IgD-negative memory B cell (primary cell): ENCODE measurements around the gene CTNND1. TPM values are rescaled to one million over a fixed set of nuclear protein-coding genes. Genes with fewer than 3 reads are reported as not detected.
"Not testable (repeated sequence)": the region's sequence is repeated elsewhere in the genome, so short reads cannot be mapped to it uniquely, and the experiment has no call there.

Source experiments
- H3K27ac Mint-ChIP-seq, 3 donors: one replicate each; pipeline ENCODE4 v1.8.0; 2020 to 2022; ENCODE audit warnings: mild to moderate bottlenecking in 3 of 3, mixed read lengths in 3 of 3, moderate library complexity in 1 of 3
- H3K27me3 Mint-ChIP-seq: one replicate; pipeline ENCODE4 v1.8.0; 2021; ENCODE audit warnings: mixed read lengths
- H3K36me3 Mint-ChIP-seq: one replicate; pipeline ENCODE4 v1.8.0; 2020; ENCODE audit warnings: mild to moderate bottlenecking, mixed read lengths
- H3K4me1 Mint-ChIP-seq, 3 donors: one replicate each; pipeline ENCODE4 v1.8.0; 2020 to 2022; ENCODE audit warnings: mixed read lengths in 3 of 3, mild to moderate bottlenecking in 1 of 3
- H3K4me3 Mint-ChIP-seq, 4 donors: one replicate each; pipeline ENCODE4 v1.8.0; 2020 to 2022; ENCODE audit warnings: mild to moderate bottlenecking in 4 of 4, mixed read lengths in 4 of 4, moderate library complexity in 3 of 4
- H3K9me3 Mint-ChIP-seq, 3 donors: one replicate each; pipeline ENCODE4 v1.8.0; 2020 to 2021; ENCODE audit warnings: mixed read lengths in 3 of 3, mild to moderate bottlenecking in 1 of 3
- polyA plus RNA-seq: library from polyadenylated mRNA; unstranded; fragments of 300-500 nt; fragmentation: Illumina TruSeq; gene quantifications from one replicate; pipeline ENCODE4 v1.2.3, GENCODE V29; 2021

CTNND1 gene
- polyA plus RNA-seq, 1 donor from 2014 or later = 4.9 TPM

- peaks cover 0 to 5% (median 0%) of the 10 kb centered on the region in 3 donors for H3K4me1 Mint-ChIP-seq
- H3K4me3 Mint-ChIP-seq = no peak overlapping the region
- H3K36me3 Mint-ChIP-seq = peaks cover 1% of the 10 kb centered on the region
- H3K27me3 Mint-ChIP-seq = peaks cover 11% of the 10 kb centered on the region
- peaks cover 0 to 3% (median 1%) of the 10 kb centered on the region in 3 donors for H3K9me3 Mint-ChIP-seq
- no peak overlapping the region for H3K27ac Mint-ChIP-seq
Observed at GRCh38 chr11:57834852-57835251, 73.2 kb downstream of the CTNND1 start.

DNA sequence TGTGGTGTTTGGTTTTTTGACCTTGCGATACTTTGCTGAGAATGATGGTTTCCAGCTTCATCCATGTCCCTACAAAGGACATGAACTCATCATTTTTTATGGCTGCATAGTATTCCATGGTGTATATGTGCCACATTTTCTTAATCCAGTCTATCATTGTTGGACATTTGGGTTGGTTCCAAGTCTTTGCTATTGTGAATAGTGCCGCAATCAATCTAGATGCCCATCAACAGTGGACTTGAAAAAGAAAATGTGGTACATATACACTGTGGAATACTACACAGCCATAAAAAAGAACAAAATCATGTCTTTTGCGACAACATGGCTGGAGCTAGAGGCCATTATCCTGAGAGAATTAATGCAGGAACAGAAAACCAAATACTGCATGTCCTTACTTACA lies 77.0 kb downstream of the CTNND1 start:
- H3K4me1 Mint-ChIP-seq, H3K27me3 Mint-ChIP-seq, H3K36me3 Mint-ChIP-seq, H3K9me3 Mint-ChIP-seq, H3K27ac Mint-ChIP-seq, H3K4me3 Mint-ChIP-seq: not testable (repeated sequence)

DNA sequence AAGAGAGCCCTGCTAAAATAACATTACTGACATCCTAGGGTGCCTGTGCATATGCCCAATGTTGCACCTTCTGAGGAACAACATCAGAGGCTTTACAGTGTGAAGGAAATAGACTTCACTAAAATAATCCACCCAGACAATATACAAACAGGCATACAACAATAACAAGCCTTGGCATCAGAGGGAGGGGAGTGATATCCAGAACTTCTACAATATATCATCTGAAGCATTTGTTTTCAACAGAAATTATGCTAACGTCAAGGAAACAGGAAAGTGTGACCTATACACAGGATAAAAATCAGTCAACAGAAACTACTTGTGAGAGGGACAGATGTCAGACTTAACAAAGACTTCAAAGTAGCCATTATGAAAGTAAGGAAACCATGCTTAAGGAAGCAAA lies 81.3 kb downstream of the CTNND1 start:
- H3K27ac Mint-ChIP-seq = no peak overlapping the region
- peaks cover 1 to 7% (median 3%) of the 10 kb centered on the region in 3 donors for H3K9me3 Mint-ChIP-seq
- H3K36me3 Mint-ChIP-seq = no peaks in the 10 kb centered on the region
- no peaks in the 10 kb centered on the region for H3K4me1 Mint-ChIP-seq
- H3K4me3 Mint-ChIP-seq = no peak overlapping the region
- peaks cover 1% of the 10 kb centered on the region for H3K27me3 Mint-ChIP-seq

GRCh38 chr11:57867966-57868365 lies 106.4 kb downstream of the CTNND1 start:
- H3K27ac Mint-ChIP-seq = no peak overlapping the region
- peaks cover 10% of the 10 kb centered on the region for H3K27me3 Mint-ChIP-seq
- H3K36me3 Mint-ChIP-seq = no peaks in the 10 kb centered on the region
- no peak overlapping the region for H3K4me3 Mint-ChIP-seq
- H3K9me3 Mint-ChIP-seq = no peaks in the 10 kb centered on the region
- H3K4me1 Mint-ChIP-seq = no peaks in the 10 kb centered on the region

- H3K4me1 Mint-ChIP-seq = no peaks in the 10 kb centered on the region
- H3K27me3 Mint-ChIP-seq = peaks cover 13% of the 10 kb centered on the region
- no peaks in the 10 kb centered on the region for H3K36me3 Mint-ChIP-seq
- no peak overlapping the region for H3K4me3 Mint-ChIP-seq
- no peak overlapping the region for H3K27ac Mint-ChIP-seq
- H3K9me3 Mint-ChIP-seq = no peaks in the 10 kb centered on the region
Observed at GRCh38 chr11:57868491-57868890, 106.9 kb downstream of the CTNND1 start.

Other genes with a start within 250 kb of the CTNND1 start
- gene SLC43A1, start 246.1 kb upstream of the CTNND1 start, polyA plus RNA-seq = 7.2 TPM
- 63.5 TPM for gene TIMM10, start 231.0 kb upstream of the CTNND1 start, polyA plus RNA-seq
- 0.14 TPM for gene SMTNL1, start 224.2 kb upstream of the CTNND1 start, polyA plus RNA-seq
- gene UBE2L6, start 194.1 kb upstream of the CTNND1 start, polyA plus RNA-seq = 208 TPM
- 0.23 TPM for gene SERPING1, start 164.1 kb upstream of the CTNND1 start, polyA plus RNA-seq
- not detected for gene YPEL4, start 111.9 kb upstream of the CTNND1 start, polyA plus RNA-seq
- gene CLP1, start 104.0 kb upstream of the CTNND1 start, polyA plus RNA-seq = 12.5 TPM
- gene ZDHHC5, start 93.7 kb upstream of the CTNND1 start, polyA plus RNA-seq = 32.9 TPM
- 15.4 TPM for gene MED19, start 49.6 kb upstream of the CTNND1 start, polyA plus RNA-seq
- gene TMX2, start 49.2 kb upstream of the CTNND1 start, polyA plus RNA-seq = 76.1 TPM
- 324 TPM for gene SELENOH, start 20.3 kb upstream of the CTNND1 start, polyA plus RNA-seq
- gene BTBD18, start 10.0 kb upstream of the CTNND1 start, polyA plus RNA-seq = 0.23 TPM